H1 (cell line): ENCODE results near the gene SPOUT1. TPM values are rescaled to one million over a fixed set of nuclear protein-coding genes. Genes with fewer than 3 reads are reported as not detected.

Experiments
- CTCF ChIA-PET: fragments of 300-600 bp; sonication (Branson Sonifier 250); formaldehyde crosslinking; loops from one replicate; lab custom pipeline; 2021; ENCODE audit not compliant: partially characterized antibody; lab: Charles Lee
- POLR2A ChIA-PET: fragments of 300-600 bp; sonication (Branson Sonifier 250); formaldehyde crosslinking; loops from one replicate; lab custom pipeline; 2021; ENCODE audit warnings: inconsistent platforms; ENCODE audit not compliant: partially characterized antibody; lab: Charles Lee
- DNase-seq, 2 experiments: peaks; one replicate each; pipeline versions ENCODE4 v3.0.0 to v3.0.0-alpha.2; 2010 to 2022; ENCODE audit warnings: low spot score in 2 of 2, low read depth in 1 of 2, mixed read lengths in 1 of 2
- FAIRE-seq: peaks from 2 replicates; lab custom pipeline; 2011; peaks lifted over from hg19 to GRCh38; lab: Jason Lieb, UNC
- H2AFZ ChIP-seq: 2 replicates; pipeline ENCODE4 v1.8.1; 2012; ENCODE audit warnings: low read length, inconsistent platforms
- H2AK5ac ChIP-seq: 2 replicates; pipeline ENCODE4 v1.6.1; 2013; ENCODE audit warnings: low read depth, low read length
- H2BK120ac ChIP-seq: replicated peaks from 2 replicates; pipeline ENCODE3; 2013; ENCODE audit warnings: low read depth, low read length, inconsistent platforms
- H2BK12ac ChIP-seq: 2 replicates; pipeline ENCODE4 v1.6.1; 2013; ENCODE audit warnings: low read depth, low read length
- H2BK15ac ChIP-seq: 2 replicates; pipeline ENCODE4 v1.6.1; 2013; ENCODE audit warnings: low read length
- H2BK20ac ChIP-seq: 2 replicates; pipeline ENCODE4 v1.6.1; 2013; ENCODE audit warnings: low read length
- H2BK5ac ChIP-seq: 2 replicates; pipeline ENCODE4 v1.6.1; 2013; ENCODE audit warnings: low read depth, low read length
- H3K14ac ChIP-seq: 2 replicates; pipeline ENCODE4 v1.6.1; 2013; ENCODE audit warnings: inconsistent platforms; ENCODE audit not compliant: insufficient read length
- H3K18ac ChIP-seq: 2 replicates; pipeline ENCODE4 v1.6.1; 2013; ENCODE audit warnings: low read length; ENCODE audit errors: extremely low read depth
- H3K23ac ChIP-seq: 2 replicates; pipeline ENCODE4 v1.6.1; 2013; ENCODE audit warnings: inconsistent platforms; ENCODE audit not compliant: insufficient read length
- H3K23me2 ChIP-seq: 2 replicates; pipeline ENCODE4 v1.6.1; 2013; ENCODE audit warnings: low read depth, low read length
- H3K27ac ChIP-seq: 2 replicates; pipeline ENCODE4 v1.6.1; 2011; ENCODE audit warnings: low read depth, low read length, inconsistent platforms
- H3K27me3 ChIP-seq, 4 experiments: replicated peaks in 1 of 4; 1 replicate in 1 of 4; 2 replicates in 3 of 4; pipeline versions ENCODE4 v1.6.1 to v1.8.1; 2011 to 2013; ENCODE audit warnings: low read length in 3 of 4, mild to moderate bottlenecking in 3 of 4, inconsistent platforms in 2 of 4, mixed read lengths in 2 of 4, moderate library complexity in 1 of 4; ENCODE audit not compliant: control insufficient read depth in 3 of 4, insufficient read depth in 3 of 4; ENCODE audit errors: extremely low read depth in 1 of 4
- H3K36me3 ChIP-seq, 4 experiments: 2 replicates each; pipeline versions ENCODE4 v1.6.1 to v1.8.1; 2011 to 2013; ENCODE audit warnings: mild to moderate bottlenecking in 4 of 4, low read length in 3 of 4, moderate library complexity in 2 of 4, control low read depth in 1 of 4, inconsistent platforms in 1 of 4; ENCODE audit not compliant: insufficient read depth in 4 of 4, control insufficient read depth in 2 of 4
- H3K4ac ChIP-seq: replicated peaks from 2 replicates; pipeline ENCODE3; 2013; ENCODE audit warnings: low read length, low read depth, mixed read lengths, inconsistent platforms; ENCODE audit not compliant: insufficient read length
- H3K4me1 ChIP-seq, 4 experiments: replicated peaks in 1 of 4; 1 replicate in 1 of 4; 2 replicates in 3 of 4; pipeline versions ENCODE4 v1.6.1 to v1.8.1; 2011 to 2013; ENCODE audit warnings: low read length in 3 of 4, inconsistent platforms in 2 of 4, mixed read lengths in 1 of 4; ENCODE audit not compliant: insufficient read depth in 4 of 4, control insufficient read depth in 3 of 4
- H3K4me2 ChIP-seq, 2 experiments: 2 replicates each; pipeline versions ENCODE4 v1.6.1 to v1.8.1; 2011 to 2013; ENCODE audit warnings: low read depth in 2 of 2, low read length in 2 of 2, control low read depth in 1 of 2, inconsistent platforms in 1 of 2, mild to moderate bottlenecking in 1 of 2; ENCODE audit not compliant: insufficient read depth in 1 of 2
- H3K4me3 ChIP-seq, 4 experiments: fragments of 200-600, 300-600 bp in 1 of 4; sonication (generic), shearing (Covaris generic), sonication (Bioruptor Twin) in 1 of 4; 2 replicates each; pipeline versions ENCODE4 v1.5.1 to v1.8.1; 2011 to 2016; ENCODE audit warnings: low read length in 4 of 4, low read depth in 3 of 4, control low read depth in 2 of 4, inconsistent platforms in 2 of 4, mild to moderate bottlenecking in 2 of 4, mixed read lengths in 1 of 4, moderate library complexity in 1 of 4; ENCODE audit not compliant: insufficient read depth in 2 of 4; ENCODE audit errors: extremely low read depth in 1 of 4
- H3K56ac ChIP-seq: replicated peaks from 2 replicates; pipeline ENCODE3; 2013; ENCODE audit warnings: low read depth, mild to moderate bottlenecking, mixed read lengths, low read length, inconsistent platforms; ENCODE audit not compliant: insufficient read length
- H3K79me1 ChIP-seq: 2 replicates; pipeline ENCODE4 v1.6.1; 2013; ENCODE audit warnings: low read depth, low read length, control low read depth
- H3K79me2 ChIP-seq, 2 experiments: 2 replicates each; pipeline versions ENCODE4 v1.6.1 to v1.8.1; 2012 to 2013; ENCODE audit warnings: low read length in 2 of 2, mild to moderate bottlenecking in 2 of 2, inconsistent platforms in 1 of 2; ENCODE audit not compliant: insufficient read depth in 2 of 2, control insufficient read depth in 1 of 2
- H3K9ac ChIP-seq, 4 experiments: replicated peaks in 1 of 4; 1 replicate in 1 of 4; 2 replicates in 3 of 4; pipeline versions ENCODE4 v1.6.1 to v1.8.1; 2011 to 2013; ENCODE audit warnings: low read depth in 3 of 4, low read length in 3 of 4, control low read depth in 2 of 4, mild to moderate bottlenecking in 2 of 4, moderate library complexity in 2 of 4, inconsistent platforms in 1 of 4; ENCODE audit errors: extremely low read depth in 1 of 4
- H3K9me3 ChIP-seq, 2 experiments: 2 replicates each; pipeline versions ENCODE4 v1.6.1 to v1.8.1; 2012 to 2013; ENCODE audit warnings: mild to moderate bottlenecking in 2 of 2, moderate library complexity in 2 of 2, control low read depth in 1 of 2, inconsistent platforms in 1 of 2, low read depth in 1 of 2, low read length in 1 of 2, mixed read lengths in 1 of 2; ENCODE audit not compliant: insufficient read depth in 2 of 2
- H4K20me1 ChIP-seq, 2 experiments: replicated peaks in 1 of 2; 2 replicates each; pipeline versions ENCODE3 to v1.8.1; 2011 to 2013; ENCODE audit warnings: inconsistent platforms in 2 of 2, low read length in 2 of 2, mild to moderate bottlenecking in 1 of 2; ENCODE audit not compliant: insufficient read depth in 2 of 2, control insufficient read depth in 1 of 2
- H4K5ac ChIP-seq: 2 replicates; pipeline ENCODE4 v1.6.1; 2013; ENCODE audit warnings: low read length, low read depth, mixed read lengths, inconsistent platforms; ENCODE audit not compliant: insufficient read length
- H4K8ac ChIP-seq: 2 replicates; pipeline ENCODE4 v1.8.0; 2013; ENCODE audit warnings: mild to moderate bottlenecking, moderate library complexity, low read length, inconsistent platforms; ENCODE audit not compliant: insufficient read depth; ENCODE audit errors: extremely low read depth
- H4K91ac ChIP-seq: replicated peaks from 2 replicates; pipeline ENCODE3; 2013; ENCODE audit warnings: low read length, mixed read lengths, inconsistent platforms; ENCODE audit not compliant: insufficient read length
- ASH2L ChIP-seq: fragments of 200-600, 300-600 bp; sonication (generic); IDR thresholded peaks from one replicate; pipeline ENCODE4 v1.7.1; 2017; ENCODE audit warnings: low read length
- CBX5 ChIP-seq: fragments of 300-800, 300-1000 bp; sonication (generic); IDR thresholded peaks from 2 replicates; pipeline ENCODE4 v1.7.1; 2016; ENCODE audit warnings: antibody characterized with exemption, low read length, low read depth
- CTBP2 ChIP-seq: IDR thresholded peaks from 2 replicates; pipeline ENCODE4 v1.7.0; 2011; ENCODE audit warnings: borderline replicate concordance, mild to moderate bottlenecking, moderate library complexity, mixed read lengths, low read length; ENCODE audit not compliant: insufficient read depth, insufficient read length
- GABPA ChIP-seq: IDR thresholded peaks from 2 replicates; pipeline ENCODE4 v1.6.1; 2011; ENCODE audit warnings: mild to moderate bottlenecking, low read length, moderate library complexity, borderline replicate concordance; ENCODE audit not compliant: insufficient read depth
- KDM1A ChIP-seq: fragments of 200-600, 300-600 bp; sonication (generic); IDR thresholded peaks from 2 replicates; pipeline ENCODE4 v1.7.1; 2016; ENCODE audit warnings: mild to moderate bottlenecking, low read length, borderline replicate concordance
- KDM4A ChIP-seq: IDR thresholded peaks from one replicate; pipeline ENCODE4 v1.7.1; 2012; ENCODE audit warnings: low read depth, mild to moderate bottlenecking, moderate library complexity, low read length, inconsistent platforms; ENCODE audit not compliant: severe bottlenecking
- RXRA ChIP-seq: IDR thresholded peaks from 2 replicates; pipeline ENCODE4 v1.6.1; 2011; ENCODE audit warnings: low read depth, mild to moderate bottlenecking, low read length, moderate library complexity; ENCODE audit not compliant: insufficient read depth
- TCF12 ChIP-seq: IDR thresholded peaks from 2 replicates; pipeline ENCODE4 v1.6.1; 2011; ENCODE audit warnings: low read depth, mild to moderate bottlenecking, low read length
- USF2 ChIP-seq: IDR thresholded peaks from 2 replicates; pipeline ENCODE4 v1.6.1; 2011; ENCODE audit warnings: low read length, improper control_type of control experiment
- WGBS, 2 experiments: shearing (Covaris generic) in 1 of 2; methylation state at CpG; one replicate each; pipeline versions ENCODE4 v1.1.6 to v1.1.7; 2013 to 2015; ENCODE audit warnings: low lambda C conversion rate in 2 of 2, mixed read lengths in 2 of 2, inconsistent platforms in 1 of 2, low coverage in 1 of 2, missing lambda C conversion rate in 1 of 2; ENCODE audit not compliant: insufficient replicate concordance in 2 of 2, insufficient coverage in 1 of 2, insufficient read length in 1 of 2; ENCODE audit errors: extremely low coverage in 1 of 2, missing lambda C conversion rate in 1 of 2; 5-methylcytosine and 5-hydroxymethylcytosine counted together
- polyA plus RNA-seq, 7 experiments: library from polyadenylated mRNA; depleted of rRNA in 3 of 7; stranded (reverse) in 5 of 7; unstranded in 2 of 7; fragments of >200 nt in 5 of 7; fragments of 200-250 nt in 2 of 7; gene quantifications; 1 replicate in 5 of 7; 2 replicates in 1 of 7; 4 replicates in 1 of 7; pipeline versions ENCODE4 v1.2.1 to v1.2.3, GENCODE V29; 2011 to 2013; ENCODE audit warnings: missing spikeins in 2 of 7, mixed read lengths in 2 of 7
- total RNA-seq: library from RNA; stranded (reverse); fragmentation: NEBNext Ultra II Directional; extraction: Animal tissue kit (Norgen Biotek cat#: 25700); gene quantifications from 2 replicates; pipeline ENCODE4 v1.2.1, GENCODE V29; 2021

SPOUT1 gene
- total and polyA plus RNA-seq, 2 of the 8 experiments (the other 6 are each of a cell fraction or from before 2014, with no cell fraction given) = 69.2 to 77.8 TPM

- H2BK20ac ChIP-seq = no peak overlapping the region
- H3K79me2 ChIP-seq = peaks cover 0 to 8% of the 10 kb centered on the region in 2 experiments; a peak in 2 of 4 replicates
- H3K9ac ChIP-seq = no peak overlapping the region
- H3K56ac ChIP-seq = no peak overlapping the region
- ChIA-PET POLR2A (interaction anchor here (0.8 to 1.4 kb wide), 4 partner anchors 33 to 91 kb away, joined by 3 to 5 read pairs (median 4); partner anchors contain the start of gene SPOUT1), CTCF (interaction anchor here (0.7 kb wide), 1 partner anchor 40 kb away, joined by 5 read pairs; no protein-coding TSS in a partner anchor)
- H3K23ac ChIP-seq = no peak overlapping the region
- peaks cover 12% of the 10 kb centered on the region; the same call in 1 of the 2 replicates for H3K23me2 ChIP-seq
- H3K36me3 ChIP-seq = no peaks in the 10 kb centered on the region
- H2AFZ ChIP-seq = no peak overlapping the region
- no peak overlapping the region for H2BK5ac ChIP-seq
- no peak overlapping the region for H3K18ac ChIP-seq
- peaks cover 3% of the 10 kb centered on the region; the same call in 1 of the 2 replicates for H3K79me1 ChIP-seq
- no peaks in the 10 kb centered on the region for H3K27me3 ChIP-seq
- H3K4me2 ChIP-seq = no peak overlapping the region
- no peak overlapping the region for H3K4me3 ChIP-seq
- no peak for FAIRE-seq
- no peak overlapping the region for H2BK120ac ChIP-seq
- no peak overlapping the region for H2BK15ac ChIP-seq
- no peak overlapping the region for H4K5ac ChIP-seq
- peaks cover 0 to 4% of the 10 kb centered on the region in 2 experiments; a peak in 1 of 4 replicates for H3K9me3 ChIP-seq
- H2AK5ac ChIP-seq = no peak overlapping the region
- H3K27ac ChIP-seq = no peak overlapping the region
- H4K20me1 ChIP-seq = no peaks in the 10 kb centered on the region
- DNase-seq = no peak
- no peak overlapping the region for H4K91ac ChIP-seq
- no peak overlapping the region for H2BK12ac ChIP-seq
- no peak overlapping the region for H4K8ac ChIP-seq
- H3K4me1 ChIP-seq = peaks cover 0 to 3% (median 1%) of the 10 kb centered on the region in 4 experiments; a peak in 3 of 7 replicates
- no peak overlapping the region for H3K14ac ChIP-seq
- 80% methylated on average over 1 of the region's 1 CpG; no CpG with 5 or more reads in 1 of the 2 experiments for WGBS, 2 experiments
- H3K4ac ChIP-seq = no peak overlapping the region
- no peak for TF ChIP-seq USF2
- TF ChIP-seq RXRA = no peak
- no peak for TF ChIP-seq ASH2L
- no peak for TF ChIP-seq CBX5
- TF ChIP-seq KDM4A = no peak
- no peak for TF ChIP-seq CTBP2
- TF ChIP-seq TCF12 = no peak
- TF ChIP-seq KDM1A = no peak
- no peak for TF ChIP-seq GABPA
Measured at GRCh38 chr9:128774804-128775203, 54.8 kb downstream of the SPOUT1 start.
